ENCODE results near the gene ARHGEF35.
A peak's percentile ranks its signal among the peaks of the same experiment; 100 is the strongest.
"Not testable (repeated sequence)": the region's sequence is repeated elsewhere in the genome, so short reads cannot be mapped to it uniquely, and the experiment has no call there.

Gene ARHGEF35

GRCh38 chr7:144195212-144195872 lies at the start of gene ARHGEF35:
TSS of gene ARHGEF35 (minus strand) at chr7:144195833. CDS start at chr7:144188383, 7,450 bp downstream.
- peak; percentile 57 for DNase-seq

GRCh38 chr7:144245372-144245771 lies 49.7 kb upstream of the ARHGEF35 start:
- not testable (repeated sequence) for DNase-seq

GRCh38 chr7:144239365-144239764 lies 43.7 kb upstream of the ARHGEF35 start, which contains the start of gene OR2A42:
TSS of gene OR2A42 (minus strand) at chr7:144239605. CDS start at chr7:144232843, 6,762 bp downstream.
- not testable (repeated sequence) for DNase-seq

GRCh38 chr7:144238530-144239082 lies 43.0 kb upstream of the ARHGEF35 start:
- not testable (repeated sequence) for DNase-seq

- DNase-seq: not testable (repeated sequence)
Measured at GRCh38 chr7:144233039-144233438, 37.4 kb upstream of the ARHGEF35 start.

GRCh38 chr7:144231027-144231426 lies 35.4 kb upstream of the ARHGEF35 start:
- DNase-seq: not testable (repeated sequence)

- not testable (repeated sequence) for DNase-seq
Measured at GRCh38 chr7:144228810-144229209, 33.2 kb upstream of the ARHGEF35 start.

GRCh38 chr7:144226866-144227265 lies 31.2 kb upstream of the ARHGEF35 start:
- DNase-seq: not testable (repeated sequence)

- DNase-seq: not testable (repeated sequence)
Measured at GRCh38 chr7:144223675-144224074, 28.0 kb upstream of the ARHGEF35 start.

- not testable (repeated sequence) for DNase-seq
Measured at GRCh38 chr7:144220531-144220930, 24.9 kb upstream of the ARHGEF35 start.

- not testable (repeated sequence) for DNase-seq
Measured at GRCh38 chr7:144219149-144219548, 23.5 kb upstream of the ARHGEF35 start.

GRCh38 chr7:144218581-144218980 lies 22.9 kb upstream of the ARHGEF35 start:
- DNase-seq: not testable (repeated sequence)

GRCh38 chr7:144217200-144217599 lies 21.6 kb upstream of the ARHGEF35 start:
- DNase-seq: not testable (repeated sequence)

- not testable (repeated sequence) for DNase-seq
Measured at GRCh38 chr7:144205306-144205705, 9.7 kb upstream of the ARHGEF35 start.

- DNase-seq: not testable (repeated sequence)
Measured at GRCh38 chr7:144203086-144203485, 7.5 kb upstream of the ARHGEF35 start.

GRCh38 chr7:144201978-144202377 lies 6.3 kb upstream of the ARHGEF35 start:
- DNase-seq: not testable (repeated sequence)

GRCh38 chr7:144198934-144199333 lies 3.3 kb upstream of the ARHGEF35 start:
- DNase-seq: not testable (repeated sequence)

- DNase-seq: not testable (repeated sequence)
Measured at GRCh38 chr7:144194453-144194852, 1.2 kb downstream of the ARHGEF35 start.

GRCh38 chr7:144193782-144194181 lies 1.9 kb downstream of the ARHGEF35 start:
- not testable (repeated sequence) for DNase-seq

- DNase-seq: not testable (repeated sequence)
Measured at GRCh38 chr7:144188578-144189171, 7.0 kb downstream of the ARHGEF35 start.

- not testable (repeated sequence) for DNase-seq
Measured at GRCh38 chr7:144187848-144188247, 7.8 kb downstream of the ARHGEF35 start.

GRCh38 chr7:144183166-144183565 lies 12.5 kb downstream of the ARHGEF35 start, which contains the start of gene CTAGE4:
TSS of gene CTAGE4 (plus strand) at chr7:144183466. CDS start at chr7:144183504, 38 bp downstream.
- not testable (repeated sequence) for DNase-seq

GRCh38 chr7:144179165-144179479 lies 16.5 kb downstream of the ARHGEF35 start:
- DNase-seq: not testable (repeated sequence)

Measured in activated CD8-positive, alpha-beta memory T cell treated with anti-CD3 and anti-CD28 coated beads for 24 hours (primary cell).